GM18867 (cell line): ENCODE measurements around the gene DGKG.

ENCODE experiments used
- ATAC-seq: cut with Tn5 transposase; IDR thresholded peaks from one replicate; pipeline ENCODE4 v1.9.1; 2021; ENCODE audit warnings: mild to moderate bottlenecking, moderate library complexity; ENCODE audit not compliant: unreplicated experiment

DGKG gene

GRCh38 chr3:186247821-186248814 is 113.9 kb downstream of the DGKG start:
- ATAC-seq = no peak

GRCh38 chr3:186246941-186247340 is 115.1 kb downstream of the DGKG start:
- no peak for ATAC-seq

GRCh38 chr3:186244016-186244415 is 118.0 kb downstream of the DGKG start:
- no peak for ATAC-seq

- ATAC-seq = peak; percentile 85
Observed at GRCh38 chr3:186241910-186242821, 119.9 kb downstream of the DGKG start.

GRCh38 chr3:186239321-186239720 is 122.7 kb downstream of the DGKG start:
- ATAC-seq = no peak

- ATAC-seq = no peak
Observed at GRCh38 chr3:186237915-186238314, 124.1 kb downstream of the DGKG start.

GRCh38 chr3:186236357-186237020 is 125.5 kb downstream of the DGKG start:
- no peak for ATAC-seq

- ATAC-seq = peak; percentile 91
Observed at GRCh38 chr3:186235554-186235953, 126.5 kb downstream of the DGKG start.

- no peak for ATAC-seq
Observed at GRCh38 chr3:186234152-186234551, 127.9 kb downstream of the DGKG start.

GRCh38 chr3:186226482-186226881 is 135.6 kb downstream of the DGKG start:
- ATAC-seq = no peak

- ATAC-seq = no peak
Observed at GRCh38 chr3:186225603-186226002, 136.4 kb downstream of the DGKG start.

- no peak for ATAC-seq
Observed at GRCh38 chr3:186224041-186224610, 137.9 kb downstream of the DGKG start.

GRCh38 chr3:186223476-186223875 is 138.6 kb downstream of the DGKG start:
- no peak for ATAC-seq

GRCh38 chr3:186221760-186222378 is 140.2 kb downstream of the DGKG start:
- ATAC-seq = no peak

- ATAC-seq = no peak
Observed at GRCh38 chr3:186220911-186221645, 141.0 kb downstream of the DGKG start.

- ATAC-seq = no peak
Observed at GRCh38 chr3:186220365-186220764, 141.7 kb downstream of the DGKG start.

GRCh38 chr3:186219211-186219638 is 142.8 kb downstream of the DGKG start:
- no peak for ATAC-seq

GRCh38 chr3:186218421-186218820 is 143.6 kb downstream of the DGKG start:
- no peak for ATAC-seq

GRCh38 chr3:186217820-186218164 is 144.2 kb downstream of the DGKG start:
- peak; percentile 92 for ATAC-seq
